Stimulated activated CD4-positive, alpha-beta T cell treated with anti-CD3 and anti-CD28 coated beads, Interleukin-4, amount 100 ng/mL, for 48 hours (primary cell): ENCODE data around the gene MYH15.

Experiments used
- DNase-seq, 2 donors: peaks; one replicate each; pipeline ENCODE4 v3.0.0-alpha.2; 2020; ENCODE audit warnings: low read depth in 2 of 2

MYH15 gene

DNA sequence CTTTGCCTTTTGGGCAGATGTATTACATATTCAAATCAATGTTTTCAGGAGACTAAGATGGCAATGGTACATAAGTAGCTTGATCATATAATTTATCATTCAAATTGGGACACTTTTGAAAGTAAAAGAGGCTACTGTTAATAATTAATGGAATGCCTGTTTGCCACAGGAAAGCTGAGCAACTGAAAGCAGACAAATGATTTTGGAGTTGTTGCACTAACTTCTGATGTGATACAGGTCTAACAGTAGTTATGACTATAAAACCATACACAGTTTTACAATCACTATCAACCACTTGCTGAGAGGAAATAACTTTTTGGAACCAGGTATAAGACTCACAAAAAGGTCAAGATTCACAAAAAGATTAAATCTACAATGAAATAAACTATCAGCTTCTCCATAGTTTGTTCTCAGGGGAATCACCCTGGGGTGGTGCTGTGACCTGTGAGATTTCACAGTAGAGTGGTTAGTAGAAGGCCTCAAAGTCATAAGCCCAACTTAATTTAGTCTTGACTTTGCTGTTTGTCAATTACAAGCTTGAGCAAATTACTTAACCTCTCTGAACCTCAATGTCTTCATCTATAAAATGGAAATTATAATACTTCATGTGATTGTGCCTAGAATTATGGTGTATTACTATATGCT lies 171.4 kb downstream of the MYH15 start:
- no peak for DNase-seq

DNA sequence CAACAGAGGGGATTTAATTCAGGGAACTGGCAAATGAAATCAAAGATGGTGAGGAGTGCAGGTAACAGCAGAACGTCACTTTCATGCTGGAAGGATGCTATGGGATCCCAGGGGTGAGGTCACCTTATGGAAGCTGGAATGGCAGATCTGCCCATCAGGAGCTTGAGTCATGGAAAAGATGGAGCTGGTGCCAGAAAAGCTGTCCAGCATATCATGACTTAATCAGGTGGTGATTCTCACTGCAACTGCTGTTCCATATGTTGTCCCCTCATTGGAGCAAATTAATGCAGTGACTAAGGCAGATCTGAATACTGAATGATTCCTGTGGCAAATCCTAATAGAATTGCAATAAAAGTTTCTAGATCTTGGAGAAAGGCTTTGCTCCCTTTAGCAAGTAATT lies 175.7 kb downstream of the MYH15 start:
- no peak for DNase-seq

DNA sequence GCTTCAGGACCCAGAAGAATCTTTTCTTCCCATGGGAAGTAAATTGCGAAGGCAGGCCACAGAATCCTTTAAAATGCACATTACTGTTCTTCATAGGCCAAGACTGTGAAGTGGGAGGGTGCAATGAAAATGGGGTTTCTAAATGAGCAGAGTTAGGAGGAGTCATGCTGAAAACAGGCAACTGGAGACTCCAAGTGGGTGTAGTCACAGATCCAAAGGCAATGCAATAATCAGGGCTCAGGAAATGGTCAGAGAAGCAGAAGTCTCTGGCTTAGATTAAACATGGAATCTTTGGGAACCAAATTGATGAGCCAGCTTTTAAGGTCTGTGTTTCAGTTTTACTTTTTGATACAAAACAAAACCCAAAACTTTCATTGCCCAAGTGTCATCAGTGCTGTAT lies 176.4 kb downstream of the MYH15 start:
- DNase-seq: no peak

DNA sequence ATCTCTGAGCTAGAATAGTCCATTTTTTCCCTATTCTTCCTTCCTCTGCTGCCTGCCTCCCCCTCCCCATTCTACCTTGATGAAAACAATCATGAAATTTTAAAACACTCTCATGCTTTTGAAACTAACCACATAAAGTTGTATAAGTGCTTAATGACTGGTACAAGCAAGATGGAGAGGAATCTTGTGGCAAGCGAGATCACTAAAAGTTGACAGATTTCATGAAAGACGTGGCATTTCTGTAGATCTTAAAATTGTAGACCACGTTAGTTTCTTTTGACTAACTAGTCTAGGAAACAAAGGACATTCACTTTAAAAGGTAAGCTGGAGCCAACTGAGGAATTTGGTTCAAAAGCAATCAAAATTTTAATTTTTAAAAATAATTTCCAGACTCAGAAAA lies 178.6 kb downstream of the MYH15 start:
- no peak for DNase-seq
